K562 (cell line): ENCODE data around the gene RABL6. TPM values are rescaled to one million over a fixed set of nuclear protein-coding genes. Genes with fewer than 3 reads are reported as not detected.

Source experiments
- CTCF ChIP-seq, 3 experiments: IDR thresholded peaks in 2 of 3; conservative IDR thresholded peaks in 1 of 3; 2 replicates each; pipeline ENCODE4 v1.5.1; 2011 to 2012; ENCODE audit warnings: low read length in 3 of 3, mild to moderate bottlenecking in 3 of 3, control low read depth in 2 of 3, improper control_type of control experiment in 1 of 3, inconsistent platforms in 1 of 3, low read depth in 1 of 3, mixed read lengths in 1 of 3, moderate library complexity in 1 of 3; ENCODE audit not compliant: insufficient read depth in 2 of 3
- FOXP4 ChIP-seq: sonication (generic); formaldehyde crosslinking; IDR thresholded peaks from 2 replicates; pipeline ENCODE4 v1.8.0; 2022; ENCODE audit warnings: mild to moderate bottlenecking, missing genetic modification reagents, borderline replicate concordance
- MCM5 ChIP-seq: fragments of 450-650 bp; IDR thresholded peaks from 2 replicates; pipeline ENCODE4 v1.6.1; 2016; ENCODE audit warnings: low read depth
- NCOR1 ChIP-seq: fragments of 450-650 bp; IDR thresholded peaks from 2 replicates; pipeline ENCODE4 v1.6.1; 2016; ENCODE audit warnings: mild to moderate bottlenecking, moderate library complexity
- NR2C2 ChIP-seq, 2 experiments: fragments of 200-800 bp in 1 of 2; sonication (Bioruptor generic) in 1 of 2; sonication (generic) in 1 of 2; formaldehyde crosslinking in 1 of 2; IDR thresholded peaks; 2 replicates each; pipeline versions ENCODE4 v1.6.1 to v1.8.0; 2016 to 2022; ENCODE audit warnings: mild to moderate bottlenecking in 1 of 2, missing compliant biosample characterization in 1 of 2, missing genetic modification characterization in 1 of 2, missing genetic modification reagents in 1 of 2
- SIX5 ChIP-seq, 2 experiments: IDR thresholded peaks; 2 replicates each; pipeline ENCODE4 v1.6.1; 2011; ENCODE audit warnings: low read length in 2 of 2, borderline replicate concordance in 1 of 2, low read depth in 1 of 2, mild to moderate bottlenecking in 1 of 2, moderate library complexity in 1 of 2; ENCODE audit not compliant: insufficient read depth in 1 of 2
- TRIM28 ChIP-seq: fragments of 450-650 bp; IDR thresholded peaks from 2 replicates; pipeline ENCODE4 v1.6.1; 2017
- ZBTB11 ChIP-seq, 3 experiments: fragments of 200-800 bp in 1 of 3; fragments of 250-450 bp in 1 of 3; fragments of 450-650 bp in 1 of 3; sonication (Bioruptor Pico) in 1 of 3; sonication (Bioruptor generic) in 1 of 3; formaldehyde crosslinking in 1 of 3; IDR thresholded peaks; 2 replicates each; pipeline versions ENCODE4 v1.6.1 to v1.8.0; 2016 to 2022; ENCODE audit warnings: mild to moderate bottlenecking in 2 of 3, missing genetic modification characterization in 2 of 3, missing compliant biosample characterization in 1 of 3, moderate library complexity in 1 of 3
- ZNF740 ChIP-seq, 3 experiments: fragments of 200-800 bp in 1 of 3; sonication (Bioruptor generic) in 1 of 3; sonication (generic) in 1 of 3; formaldehyde crosslinking in 1 of 3; IDR thresholded peaks; 2 replicates each; pipeline versions ENCODE4 v1.6.1 to v1.8.0; 2016 to 2022; ENCODE audit warnings: mild to moderate bottlenecking in 2 of 3, missing compliant biosample characterization in 2 of 3, missing genetic modification characterization in 2 of 3, missing genetic modification reagents in 1 of 3
- polyA plus RNA-seq, 8 experiments: library from polyadenylated mRNA; depleted of rRNA in 4 of 8; stranded (reverse) in 5 of 8; unstranded in 3 of 8; fragments of >200 nt; fragmentation: Nextera tagmentation in 2 of 8; fragmentation: Illumina TruSeq in 1 of 8; extraction: Ambion mirVana in 2 of 8; extraction: Trizol in 1 of 8; gene quantifications; 2 replicates each; pipeline versions ENCODE4 v1.2.1 to v1.2.3, GENCODE V29; 2011 to 2014; ENCODE audit warnings: inconsistent platforms in 1 of 8, missing spikeins in 1 of 8
- total RNA-seq, 7 experiments: library from RNA; depleted of rRNA in 6 of 7; stranded (reverse); fragments of >200 nt in 6 of 7; fragmentation: Illumina TruSeq in 2 of 7; extraction: Trizol in 2 of 7; gene quantifications; 2 replicates each; pipeline versions ENCODE4 v1.2.1 to v1.2.3, GENCODE V29; 2011 to 2021; ENCODE audit warnings: low replicate concordance in 1 of 7
- TF ChIP-seq, protein P1 (sequence below): IDR thresholded peaks from 2 replicates; pipeline ENCODE4 v1.6.1; 2012; ENCODE audit warnings: low read depth, low read length, improper control_type of control experiment, borderline replicate concordance

Gene RABL6
- total and polyA plus RNA-seq, 9 of the 15 experiments (the other 6 are each of a cell fraction or from before 2014, with no cell fraction given) = 5.6 to 181 (median 84.5) TPM

- TF ChIP-seq ZBTB11 (CRISPR knock-in tag; IDR thresholded peaks at IDR 0.05) (peak in 1 of 3 experiments; percentile 43; a peak in 1 of 6 replicates), FOXP4 (CRISPR knock-in tag) (no peak), MCM5 (no peak), ZNF740 (CRISPR knock-in tag; IDR thresholded peaks at IDR 0.05) (no peak), ZNF740 (tag; IDR thresholded peaks at IDR 0.05) (peak in 1 of 2 experiments; percentile 56; a peak in 1 of 4 replicates), CTCF (IDR thresholded peaks at IDR 0.05 in 2 of 3, conservative IDR thresholded peaks at IDR 0.05 in 1 of 3; ENCODE audit: insufficient read depth in 2 of 3, low read depth in 1 of 3, low read length in 3 of 3) (peak; percentile 50 to 62 (median 54)), TRIM28 (no peak), SIX5 (IDR thresholded peaks at IDR 0.05; ENCODE audit: borderline replicate concordance in 1 of 2, insufficient read depth in 1 of 2, low read depth in 1 of 2, low read length in 2 of 2) (no peak), NCOR1 (no peak), NR2C2 (CRISPR knock-in tag; IDR thresholded peaks at IDR 0.05) (no peak), NR2C2 (tag; IDR thresholded peaks at IDR 0.05) (peak; percentile 29; the same call in 1 of the 2 replicates)
- TF ChIP-seq, protein P1, sequence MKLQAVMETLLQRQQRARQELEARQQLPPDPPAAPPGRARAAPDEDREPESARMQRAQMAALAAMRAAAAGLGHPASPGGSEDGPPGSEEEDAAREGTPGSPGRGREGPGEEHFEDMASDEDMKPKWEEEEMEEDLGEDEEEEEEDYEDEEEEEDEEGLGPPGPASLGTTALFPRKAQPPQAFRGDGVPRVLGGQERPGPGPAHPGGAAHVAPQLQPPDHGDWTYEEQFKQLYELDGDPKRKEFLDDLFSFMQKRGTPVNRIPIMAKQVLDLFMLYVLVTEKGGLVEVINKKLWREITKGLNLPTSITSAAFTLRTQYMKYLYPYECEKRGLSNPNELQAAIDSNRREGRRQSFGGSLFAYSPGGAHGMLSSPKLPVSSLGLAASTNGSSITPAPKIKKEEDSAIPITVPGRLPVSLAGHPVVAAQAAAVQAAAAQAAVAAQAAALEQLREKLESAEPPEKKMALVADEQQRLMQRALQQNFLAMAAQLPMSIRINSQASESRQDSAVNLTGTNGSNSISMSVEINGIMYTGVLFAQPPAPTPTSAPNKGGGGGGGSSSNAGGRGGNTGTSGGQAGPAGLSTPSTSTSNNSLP = no peak
These were observed 23.3 kb upstream of the RABL6 start (continued) for GRCh38 chr9:136784249-136784996.
